Neutrophil (primary cell): Measurements from ENCODE around the gene NBEA.

Experiments
- H3K27ac ChIP-seq: fragments of 200-600 bp; sonication (generic); 2 replicates; pipeline ENCODE4 v1.5.1; 2016; ENCODE audit warnings: mild to moderate bottlenecking, moderate library complexity
- H3K27me3 ChIP-seq: fragments of 200-600 bp; sonication (generic); 2 replicates; pipeline ENCODE4 v1.6.0; 2016; ENCODE audit warnings: mild to moderate bottlenecking
- H3K36me3 ChIP-seq: fragments of 200-600 bp; sonication (generic); 2 replicates; pipeline ENCODE4 v1.5.1; 2017
- H3K4me1 ChIP-seq, 2 experiments: fragments of 200-600 bp in 1 of 2; sonication (generic) in 1 of 2; 1 replicate in 1 of 2; 2 replicates in 1 of 2; pipeline versions ENCODE4 v1.5.1 to v1.6.1; 2013 to 2016; ENCODE audit warnings: low read depth in 1 of 2, low read length in 1 of 2, mild to moderate bottlenecking in 1 of 2, moderate library complexity in 1 of 2; ENCODE audit not compliant: control insufficient read depth in 1 of 2, insufficient read depth in 1 of 2
- H3K4me3 ChIP-seq, 2 experiments: fragments of 200-600 bp in 1 of 2; sonication (generic) in 1 of 2; 1 replicate in 1 of 2; 2 replicates in 1 of 2; pipeline ENCODE4 v1.5.1; 2013 to 2016; ENCODE audit warnings: low read depth in 1 of 2, low read length in 1 of 2, mild to moderate bottlenecking in 1 of 2, moderate library complexity in 1 of 2
- H3K9me3 ChIP-seq: fragments of 200-600 bp; sonication (generic); 2 replicates; pipeline ENCODE4 v1.5.1; 2016
- TF ChIP-seq, protein P1 (sequence below): fragments of 200-600 bp; sonication (generic); IDR thresholded peaks from 2 replicates; pipeline ENCODE4 v1.5.1; 2016; ENCODE audit warnings: antibody characterized with exemption

NBEA gene

GRCh38 chr13:35349052-35349451 lies 407.0 kb downstream of the NBEA start:
- Histone ChIP-seq H3K36me3 (no peaks in the 10 kb centered on the region), H3K27me3 (no peaks in the 10 kb centered on the region), H3K4me1 (no peaks in the 10 kb centered on the region), H3K9me3 (no peaks in the 10 kb centered on the region), H3K4me3 (no peak overlapping the region), H3K27ac (no peak overlapping the region)
- TF ChIP-seq, protein P1, sequence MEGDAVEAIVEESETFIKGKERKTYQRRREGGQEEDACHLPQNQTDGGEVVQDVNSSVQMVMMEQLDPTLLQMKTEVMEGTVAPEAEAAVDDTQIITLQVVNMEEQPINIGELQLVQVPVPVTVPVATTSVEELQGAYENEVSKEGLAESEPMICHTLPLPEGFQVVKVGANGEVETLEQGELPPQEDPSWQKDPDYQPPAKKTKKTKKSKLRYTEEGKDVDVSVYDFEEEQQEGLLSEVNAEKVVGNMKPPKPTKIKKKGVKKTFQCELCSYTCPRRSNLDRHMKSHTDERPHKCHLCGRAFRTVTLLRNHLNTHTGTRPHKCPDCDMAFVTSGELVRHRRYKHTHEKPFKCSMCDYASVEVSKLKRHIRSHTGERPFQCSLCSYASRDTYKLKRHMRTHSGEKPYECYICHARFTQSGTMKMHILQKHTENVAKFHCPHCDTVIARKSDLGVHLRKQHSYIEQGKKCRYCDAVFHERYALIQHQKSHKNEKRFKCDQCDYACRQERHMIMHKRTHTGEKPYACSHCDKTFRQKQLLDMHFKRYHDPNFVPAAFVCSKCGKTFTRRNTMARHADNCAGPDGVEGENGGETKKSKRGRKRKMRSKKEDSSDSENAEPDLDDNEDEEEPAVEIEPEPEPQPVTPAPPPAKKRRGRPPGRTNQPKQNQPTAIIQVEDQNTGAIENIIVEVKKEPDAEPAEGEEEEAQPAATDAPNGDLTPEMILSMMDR, result no peak

DNA sequence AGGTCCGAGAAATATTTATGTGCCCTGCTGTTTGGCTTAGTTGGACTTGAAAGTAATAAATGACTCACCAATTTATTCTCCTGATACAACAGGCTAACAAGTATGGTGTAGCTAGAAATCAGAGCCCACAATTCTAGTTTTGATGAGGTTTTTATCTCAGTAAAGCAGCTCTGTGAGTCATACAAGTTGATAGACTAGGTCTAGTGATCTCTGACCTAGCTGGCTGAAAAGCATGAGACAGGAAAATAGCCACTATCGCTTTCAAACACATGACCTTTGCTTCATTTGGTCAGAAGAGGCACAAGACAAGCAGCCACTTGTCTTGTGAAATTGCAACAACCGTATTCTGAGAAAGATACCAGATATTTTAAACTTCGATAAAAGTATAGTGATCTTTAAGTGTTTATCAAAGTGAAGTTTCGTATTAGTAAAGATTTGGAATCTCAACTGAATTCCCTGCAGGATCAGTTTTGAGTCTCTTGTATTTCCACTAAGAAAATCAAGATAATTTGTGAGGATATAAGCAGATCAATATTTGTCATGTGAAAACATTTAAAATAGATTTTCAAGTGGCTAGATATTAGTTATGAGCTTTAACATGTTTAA lies 407.7 kb downstream of the NBEA start:
- Histone ChIP-seq H3K4me1 (no peaks in the 10 kb centered on the region), H3K27ac (no peak overlapping the region), H3K27me3 (no peaks in the 10 kb centered on the region), H3K4me3 (no peak overlapping the region), H3K36me3 (no peaks in the 10 kb centered on the region), H3K9me3 (no peaks in the 10 kb centered on the region)
- TF ChIP-seq, protein P1, result no peak

DNA sequence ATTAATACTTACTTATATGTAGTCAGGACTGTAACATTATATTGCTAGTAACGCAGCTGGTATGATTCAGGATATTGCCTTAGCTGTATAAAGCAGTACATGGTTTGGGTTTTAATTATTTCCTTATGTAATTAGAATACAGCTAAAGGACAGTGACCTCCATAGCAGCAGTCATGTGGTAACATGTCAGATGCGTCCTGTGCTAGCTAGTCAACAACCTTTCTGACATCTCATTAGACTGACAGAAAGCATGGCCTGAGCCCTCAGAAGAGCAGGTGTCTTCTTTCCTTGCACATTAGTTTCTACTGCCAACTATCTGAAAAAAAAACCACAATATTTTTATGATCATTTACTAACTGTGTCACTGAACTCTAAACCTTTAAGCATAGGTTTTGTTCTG lies 412.2 kb downstream of the NBEA start:
- no peaks in the 10 kb centered on the region for H3K27me3 ChIP-seq
- no peaks in the 10 kb centered on the region for H3K4me1 ChIP-seq
- no peaks in the 10 kb centered on the region for H3K9me3 ChIP-seq
- no peaks in the 10 kb centered on the region for H3K36me3 ChIP-seq
- TF ChIP-seq, protein P1, result no peak
- no peak overlapping the region for H3K4me3 ChIP-seq
- H3K27ac ChIP-seq, result no peak overlapping the region

DNA sequence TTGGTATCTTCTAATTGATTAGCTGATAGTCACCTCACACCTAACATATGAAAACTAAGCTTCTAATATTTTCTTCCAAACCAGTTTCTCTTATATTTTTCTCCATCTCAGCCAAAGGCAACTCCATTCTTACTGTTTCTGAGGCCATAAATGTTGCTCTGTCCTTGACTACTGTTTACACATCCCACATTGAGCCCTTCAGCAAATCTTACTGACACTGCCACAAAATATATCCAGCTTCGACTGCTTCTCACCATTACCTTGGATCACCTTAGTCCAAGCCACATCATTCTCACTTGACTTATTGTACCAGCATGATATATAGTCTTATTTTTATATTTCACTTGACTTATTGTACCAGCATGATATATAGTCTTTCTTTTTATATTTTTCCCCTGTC lies 412.8 kb downstream of the NBEA start:
- TF ChIP-seq, protein P1, result no peak
- no peaks in the 10 kb centered on the region for H3K27me3 ChIP-seq
- H3K36me3 ChIP-seq, result no peaks in the 10 kb centered on the region
- H3K4me1 ChIP-seq, result no peaks in the 10 kb centered on the region
- H3K9me3 ChIP-seq, result no peaks in the 10 kb centered on the region
- H3K4me3 ChIP-seq, result no peak overlapping the region
- no peak overlapping the region for H3K27ac ChIP-seq

- Histone ChIP-seq H3K9me3 (no peaks in the 10 kb centered on the region), H3K4me1 (no peaks in the 10 kb centered on the region), H3K27ac (no peak overlapping the region), H3K4me3 (no peak overlapping the region), H3K27me3 (no peaks in the 10 kb centered on the region), H3K36me3 (no peaks in the 10 kb centered on the region)
- TF ChIP-seq, protein P1, result no peak
Measured at GRCh38 chr13:35356572-35356971, 414.5 kb downstream of the NBEA start.

DNA sequence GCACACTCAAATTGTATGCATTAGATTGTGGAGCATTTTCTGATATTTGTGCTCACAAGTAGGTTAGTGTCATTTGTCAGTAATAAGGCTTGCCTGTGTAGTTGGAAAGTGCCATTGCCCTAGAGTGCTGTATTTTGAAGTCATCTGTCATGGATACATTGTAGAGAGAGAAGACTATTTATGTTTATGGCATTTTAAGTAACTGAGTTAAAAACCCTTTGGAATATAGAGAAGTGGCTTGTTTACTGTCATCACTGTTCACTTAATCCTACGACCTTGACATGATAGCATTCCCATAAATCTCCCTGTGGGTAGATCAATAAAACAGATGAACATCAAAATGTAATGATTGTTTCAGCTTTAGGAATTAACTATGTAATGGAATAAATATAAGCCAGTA lies 423.8 kb downstream of the NBEA start:
- no peaks in the 10 kb centered on the region for H3K36me3 ChIP-seq
- no peaks in the 10 kb centered on the region for H3K9me3 ChIP-seq
- TF ChIP-seq, protein P1, result no peak
- H3K27me3 ChIP-seq, result no peaks in the 10 kb centered on the region
- H3K4me1 ChIP-seq, result no peaks in the 10 kb centered on the region
- H3K4me3 ChIP-seq, result no peak overlapping the region
- H3K27ac ChIP-seq, result no peak overlapping the region
